Thyroid gland (tissue), 4 donors: Measurements from ENCODE around the gene SLC6A1. TPM values are rescaled to one million over a fixed set of nuclear protein-coding genes. Genes with fewer than 3 reads are reported as not detected.
"Not testable (repeated sequence)": the region's sequence is repeated elsewhere in the genome, so short reads cannot be mapped to it uniquely, and the experiment has no call there.

ENCODE experiments used
- DNase-seq, 2 donors: peaks; one replicate each; pipeline ENCODE4 v3.0.0-alpha.2; 2019
- H3K27ac ChIP-seq, 3 donors: fragments of 200-600 bp; sonication (generic); 1 replicate in 2 of 3; 2 replicates in 1 of 3; pipeline ENCODE4 v1.5.1; 2016 to 2019; ENCODE audit warnings: mild to moderate bottlenecking in 1 of 3, moderate library complexity in 1 of 3
- H3K27me3 ChIP-seq: fragments of 200-600 bp; sonication (generic); one replicate; pipeline ENCODE4 v1.5.1; 2019
- H3K36me3 ChIP-seq, 2 donors: fragments of 200-600 bp; sonication (generic); one replicate each; pipeline ENCODE4 v1.5.1; 2016 to 2019
- H3K4me1 ChIP-seq, 2 donors: fragments of 200-600 bp; sonication (generic); one replicate each; pipeline ENCODE4 v1.5.1; 2017 to 2019
- H3K4me3 ChIP-seq, 3 donors: fragments of 200-600 bp; sonication (generic); replicated peaks in 1 of 3; 1 replicate in 2 of 3; 2 replicates in 1 of 3; pipeline ENCODE4 v1.5.1; 2016; ENCODE audit warnings: mild to moderate bottlenecking in 1 of 3
- H3K9me3 ChIP-seq: fragments of 200-600 bp; sonication (generic); one replicate; pipeline ENCODE4 v1.5.1; 2017
- POLR2A ChIP-seq, 2 donors: fragments of 450-650 bp; IDR thresholded peaks; one replicate each; pipeline ENCODE4 v1.6.1; 2017; ENCODE audit warnings: antibody characterized with exemption in 2 of 2, mild to moderate bottlenecking in 2 of 2, moderate library complexity in 1 of 2
- WGBS, 2 donors: methylation state at CpG; one replicate each; pipeline ENCODE4 v1.1.5; 2017; 5-methylcytosine and 5-hydroxymethylcytosine counted together
- intact Hi-C: fragments of 100-400 bp; cut with DNase I; formaldehyde crosslinking; loops from one replicate; pipeline ENCODE4 v1.15.1; 2023
- total RNA-seq, 4 donors: library from RNA; depleted of rRNA; stranded (reverse); fragments of >200 nt; gene quantifications; one replicate each; pipeline ENCODE4 v1.2.3, GENCODE V29; 2016
- TF ChIP-seq, protein P1 (sequence below), 6 experiments: fragments of 200-600 bp in 3 of 6; fragments of 450-650 bp in 3 of 6; sonication (generic) in 3 of 6; IDR thresholded peaks; one replicate each; pipeline ENCODE4 v1.5.1; 2016 to 2019; ENCODE audit warnings: antibody characterized with exemption in 6 of 6, mild to moderate bottlenecking in 2 of 6, inconsistent platforms in 1 of 6, moderate library complexity in 1 of 6

Gene SLC6A1
- total RNA-seq, 4 donors from 2014 or later = 0.27 to 1.3 TPM; not detected in 2

DNA sequence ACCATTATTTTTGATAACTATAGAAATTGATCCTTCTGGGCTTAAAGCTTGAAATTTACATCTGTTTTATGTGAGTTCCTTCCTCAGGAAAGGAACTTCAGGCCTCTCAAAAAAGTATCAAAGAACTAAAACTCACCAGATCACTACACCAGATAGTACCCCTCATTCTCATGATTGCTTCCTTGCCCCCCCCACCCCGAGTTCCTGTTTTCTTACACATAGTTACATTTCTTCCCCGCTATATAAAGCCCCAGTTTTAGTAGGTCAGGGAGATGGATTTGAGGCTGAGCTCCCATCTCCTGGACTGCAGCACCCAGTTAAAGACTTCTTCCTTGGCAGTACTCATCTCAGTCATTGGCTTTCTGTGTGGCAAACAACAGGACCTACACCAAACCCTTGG, 81.5 kb downstream of the SLC6A1 start:
- Histone ChIP-seq H3K36me3 (no peaks in the 10 kb centered on the region), H3K9me3 (no peaks in the 10 kb centered on the region), H3K4me3 (no peak overlapping the region), H3K27ac (no peak overlapping the region), H3K4me1 (no peaks in the 10 kb centered on the region), H3K27me3 (no peaks in the 10 kb centered on the region)
- intact Hi-C loops = no loop called here
- TF ChIP-seq POLR2A (IDR thresholded peaks at IDR 0.05) = no peak
- WGBS, 2 donors = 57 to 77% methylated on average over 2 of the region's 2 CpGs
- DNase-seq = no peak

DNA sequence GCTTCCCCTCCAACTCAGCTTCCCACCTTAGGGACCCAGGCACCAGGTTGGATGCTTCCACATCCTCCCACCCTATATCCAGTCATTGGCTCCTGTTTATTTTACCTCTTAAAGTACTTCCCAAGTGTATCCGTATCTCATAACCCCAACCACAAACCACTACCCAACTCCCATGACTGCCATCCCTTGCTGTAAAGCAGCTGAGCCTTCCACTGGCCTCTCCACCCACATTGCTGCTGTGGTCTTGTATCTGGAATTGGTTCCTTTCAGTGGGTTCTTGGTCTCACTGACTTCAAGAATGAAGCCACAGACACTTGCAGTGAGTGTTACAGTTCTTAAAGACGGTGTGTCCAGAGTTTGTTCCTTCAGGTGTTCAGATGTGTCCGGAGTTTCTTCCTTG, 81.9 kb downstream of the SLC6A1 start:
- no peak for DNase-seq
- Histone ChIP-seq H3K27ac (no peak overlapping the region), H3K4me3 (no peak overlapping the region), H3K27me3 (no peaks in the 10 kb centered on the region), H3K36me3 (no peaks in the 10 kb centered on the region), H3K4me1 (no peaks in the 10 kb centered on the region), H3K9me3 (no peaks in the 10 kb centered on the region)
- TF ChIP-seq, protein P1, sequence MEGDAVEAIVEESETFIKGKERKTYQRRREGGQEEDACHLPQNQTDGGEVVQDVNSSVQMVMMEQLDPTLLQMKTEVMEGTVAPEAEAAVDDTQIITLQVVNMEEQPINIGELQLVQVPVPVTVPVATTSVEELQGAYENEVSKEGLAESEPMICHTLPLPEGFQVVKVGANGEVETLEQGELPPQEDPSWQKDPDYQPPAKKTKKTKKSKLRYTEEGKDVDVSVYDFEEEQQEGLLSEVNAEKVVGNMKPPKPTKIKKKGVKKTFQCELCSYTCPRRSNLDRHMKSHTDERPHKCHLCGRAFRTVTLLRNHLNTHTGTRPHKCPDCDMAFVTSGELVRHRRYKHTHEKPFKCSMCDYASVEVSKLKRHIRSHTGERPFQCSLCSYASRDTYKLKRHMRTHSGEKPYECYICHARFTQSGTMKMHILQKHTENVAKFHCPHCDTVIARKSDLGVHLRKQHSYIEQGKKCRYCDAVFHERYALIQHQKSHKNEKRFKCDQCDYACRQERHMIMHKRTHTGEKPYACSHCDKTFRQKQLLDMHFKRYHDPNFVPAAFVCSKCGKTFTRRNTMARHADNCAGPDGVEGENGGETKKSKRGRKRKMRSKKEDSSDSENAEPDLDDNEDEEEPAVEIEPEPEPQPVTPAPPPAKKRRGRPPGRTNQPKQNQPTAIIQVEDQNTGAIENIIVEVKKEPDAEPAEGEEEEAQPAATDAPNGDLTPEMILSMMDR (IDR thresholded peaks at IDR 0.05) = no peak
- TF ChIP-seq POLR2A (IDR thresholded peaks at IDR 0.05) = no peak
- intact Hi-C loops = no loop called here
- WGBS, 2 donors = 79 to 92% methylated on average over 3 of the region's 3 CpGs

DNA sequence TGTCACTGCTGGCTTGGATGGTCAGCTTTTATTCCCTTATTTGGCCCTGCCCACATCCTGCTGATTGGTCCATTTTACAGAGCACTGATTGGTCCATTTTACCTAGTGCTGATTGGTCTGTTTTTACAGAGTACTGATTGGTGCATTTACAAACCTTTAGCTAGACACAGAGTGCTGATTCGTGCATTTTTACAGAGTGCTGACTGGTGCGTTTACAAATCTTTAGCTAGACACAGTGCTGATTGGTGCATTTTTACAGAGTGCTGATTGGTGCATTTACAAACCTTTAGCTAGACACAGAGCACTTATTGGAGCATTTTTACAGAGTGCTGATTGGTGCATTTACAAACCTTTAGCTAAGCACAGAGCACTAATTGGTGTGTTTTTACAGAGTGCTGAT, 82.6 kb downstream of the SLC6A1 start:
- H3K4me1 ChIP-seq, H3K27ac ChIP-seq, intact Hi-C loops, H3K36me3 ChIP-seq, H3K9me3 ChIP-seq, DNase-seq, H3K27me3 ChIP-seq, H3K4me3 ChIP-seq: not testable (repeated sequence)
- 84% methylated on average over 2 of the region's 2 CpGs for WGBS, 2 donors

DNA sequence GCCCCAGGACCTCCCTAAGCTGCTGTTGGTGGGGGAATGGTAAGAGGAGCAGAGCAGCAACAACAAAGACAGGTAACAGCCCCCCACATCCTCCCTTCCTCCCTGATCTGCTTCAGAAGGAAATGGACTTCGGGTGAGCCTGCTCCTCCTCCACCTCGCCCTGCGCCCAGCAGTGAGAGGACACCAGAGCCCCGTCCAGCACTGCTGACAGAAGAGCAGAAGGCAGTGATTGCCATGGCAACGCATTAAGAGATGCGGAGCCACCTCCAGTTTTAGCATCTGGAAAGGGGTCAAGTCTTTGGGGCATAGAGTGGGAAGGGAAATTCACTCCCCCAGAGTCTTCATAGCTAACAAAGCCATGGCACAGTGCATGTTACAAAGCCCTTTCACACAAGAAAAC, 84.2 kb downstream of the SLC6A1 start:
- Histone ChIP-seq H3K27me3 (no peaks in the 10 kb centered on the region), H3K27ac (no peak overlapping the region), H3K9me3 (no peaks in the 10 kb centered on the region), H3K4me1 (no peaks in the 10 kb centered on the region), H3K36me3 (no peaks in the 10 kb centered on the region), H3K4me3 (no peak overlapping the region)
- intact Hi-C loops = no loop called here
- TF ChIP-seq, protein P1 (IDR thresholded peaks at IDR 0.05) = no peak
- no peak for TF ChIP-seq POLR2A (IDR thresholded peaks at IDR 0.05)
- 44 to 47% methylated on average over 6 of the region's 6 CpGs for WGBS, 2 donors
- no peak for DNase-seq

DNA sequence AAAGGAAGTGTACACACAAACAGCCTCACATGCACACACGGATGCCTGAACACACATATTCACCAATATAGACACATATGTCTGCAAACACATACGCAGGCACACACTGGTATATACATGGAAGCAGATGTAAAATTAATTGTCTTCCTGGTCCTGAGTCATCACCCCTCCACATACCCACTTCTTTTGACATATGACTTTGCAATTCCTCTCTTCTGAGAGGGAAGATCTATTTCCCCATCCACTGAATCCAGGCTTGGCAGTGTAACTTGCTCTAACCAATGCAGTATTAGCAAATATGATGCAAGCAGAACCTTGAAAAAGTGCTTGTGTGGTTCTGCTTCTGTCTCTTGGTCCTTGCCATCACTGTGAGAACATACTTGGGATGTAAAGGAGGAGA, 84.9 kb downstream of the SLC6A1 start:
- no peak for DNase-seq
- intact Hi-C loops = no loop called here

DNA sequence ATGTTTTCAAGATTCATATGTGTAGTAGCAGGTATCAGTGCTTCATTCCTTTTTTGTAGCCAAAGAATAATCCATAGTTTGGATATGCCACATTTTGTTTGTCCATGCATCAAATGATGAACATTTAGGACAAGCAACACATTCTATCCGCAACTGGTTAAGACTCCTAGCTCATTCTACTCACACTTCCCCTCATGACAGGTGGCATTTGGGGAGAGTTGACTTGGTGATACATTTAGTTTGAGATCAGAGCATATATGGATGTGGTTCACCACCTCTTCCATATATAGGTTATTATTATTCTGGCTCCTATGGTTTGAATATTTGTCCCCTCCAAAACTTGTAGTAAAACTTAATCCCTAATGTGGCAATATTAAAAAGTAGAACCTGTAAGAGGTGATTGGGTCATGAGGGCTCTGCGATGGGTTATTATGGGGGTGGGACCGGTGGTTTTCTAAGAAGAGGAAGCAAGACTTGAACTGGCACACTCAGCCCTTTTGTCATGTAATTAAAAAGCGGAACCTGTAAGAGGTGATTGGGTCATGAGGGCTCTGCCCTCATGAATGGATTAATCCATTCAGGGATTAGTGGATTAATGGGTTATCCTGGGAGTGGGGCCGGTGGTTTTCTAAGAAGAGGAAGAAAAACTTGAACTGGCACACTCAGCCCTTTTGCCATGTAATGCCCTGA, 86.4 kb downstream of the SLC6A1 start:
- Histone ChIP-seq H3K9me3 (no peaks in the 10 kb centered on the region), H3K4me3 (no peak overlapping the region), H3K27ac (no peak overlapping the region), H3K4me1 (no peaks in the 10 kb centered on the region), H3K36me3 (no peaks in the 10 kb centered on the region), H3K27me3 (no peaks in the 10 kb centered on the region)
- TF ChIP-seq POLR2A (IDR thresholded peaks at IDR 0.05) = no peak
- TF ChIP-seq, protein P1 (IDR thresholded peaks at IDR 0.05) = no peak
- 80 to 83% methylated on average over 5 of the region's 5 CpGs for WGBS, 2 donors
- DNase-seq = no peak
- intact Hi-C loops = no loop called here

More for the DNA sequence above, 84.9 kb downstream of the SLC6A1 start:
- H3K36me3 ChIP-seq = no peaks in the 10 kb centered on the region
- no peak for TF ChIP-seq POLR2A (IDR thresholded peaks at IDR 0.05)
- TF ChIP-seq, protein P1 (IDR thresholded peaks at IDR 0.05) = no peak
- H3K27me3 ChIP-seq = no peaks in the 10 kb centered on the region
- no peaks in the 10 kb centered on the region for H3K4me1 ChIP-seq
- WGBS, 2 donors = 86 to 88% methylated on average over 2 of the region's 2 CpGs
- no peak overlapping the region for H3K4me3 ChIP-seq
- H3K27ac ChIP-seq = no peak overlapping the region
- no peaks in the 10 kb centered on the region for H3K9me3 ChIP-seq
